WTC11 (cell line): ENCODE results near the gene MED13. TPM values are rescaled to one million over a fixed set of nuclear protein-coding genes. Genes with fewer than 3 reads are reported as not detected.

Experiments
- ATAC-seq: fragments of 200-7000 bp; cut with Tn5 transposase; 2 replicates; pipeline ENCODE4 v1.10.0; 2021; ENCODE audit warnings: mild to moderate bottlenecking, moderate library complexity
- CTCF ChIA-PET: fragments of 300-600 bp; sonication (Branson Sonifier 250); formaldehyde crosslinking; loops from one replicate; lab custom pipeline; 2021; ENCODE audit warnings: antibody characterized with exemption; lab: Charles Lee
- POLR2A ChIA-PET: fragments of 350-600 bp; sonication (Branson Sonifier 250); formaldehyde crosslinking; loops from one replicate; lab custom pipeline; 2021; ENCODE audit warnings: antibody characterized with exemption; lab: Charles Lee
- DNase-seq: peaks from one replicate; pipeline ENCODE4 v3.0.0; 2021; ENCODE audit warnings: low spot score
- H3K27ac Mint-ChIP-seq: 2 replicates; pipeline ENCODE4 v1.8.0; 2021; ENCODE audit warnings: mixed read lengths
- H3K27me3 Mint-ChIP-seq: 2 replicates; pipeline ENCODE4 v1.8.0; 2021; ENCODE audit warnings: low read depth, mild to moderate bottlenecking, moderate library complexity, mixed read lengths
- H3K36me3 Mint-ChIP-seq: 2 replicates; pipeline ENCODE4 v1.8.0; 2021; ENCODE audit warnings: mixed read lengths
- H3K4me1 Mint-ChIP-seq: 2 replicates; pipeline ENCODE4 v1.8.0; 2022; ENCODE audit warnings: mixed read lengths
- H3K4me3 Mint-ChIP-seq: 2 replicates; pipeline ENCODE4 v1.8.0; 2021; ENCODE audit warnings: mild to moderate bottlenecking, moderate library complexity, mixed read lengths
- H3K9me3 Mint-ChIP-seq: 2 replicates; pipeline ENCODE4 v1.8.0; 2021; ENCODE audit warnings: mixed read lengths
- ELF4 ChIP-seq: sonication (generic); formaldehyde crosslinking; IDR thresholded peaks from 2 replicates; pipeline ENCODE4 v1.8.1; 2022; ENCODE audit warnings: low read depth, mild to moderate bottlenecking, moderate library complexity, missing genetic modification reagents
- EMX1 ChIP-seq: fragments of 250-450 bp; sonication (Bioruptor Pico); IDR thresholded peaks from 2 replicates; pipeline ENCODE4 v1.8.0; 2021; ENCODE audit warnings: mild to moderate bottlenecking
- FOXJ3 ChIP-seq: sonication (generic); formaldehyde crosslinking; IDR thresholded peaks from 2 replicates; pipeline ENCODE4 v1.9.0; 2021; ENCODE audit warnings: missing genetic modification reagents, mild to moderate bottlenecking, borderline replicate concordance
- FOXK1 ChIP-seq: sonication (generic); formaldehyde crosslinking; IDR thresholded peaks from 2 replicates; pipeline ENCODE4 v1.8.0; 2022; ENCODE audit warnings: mild to moderate bottlenecking, moderate library complexity, missing genetic modification reagents
- GABPB1 ChIP-seq: sonication (generic); formaldehyde crosslinking; IDR thresholded peaks from 2 replicates; pipeline ENCODE4 v1.8.1; 2023; ENCODE audit warnings: mild to moderate bottlenecking, missing genetic modification reagents
- GRHL2 ChIP-seq: fragments of 250-450 bp; sonication (Bioruptor Pico); IDR thresholded peaks from 2 replicates; pipeline ENCODE4 v1.8.0; 2022; ENCODE audit warnings: mild to moderate bottlenecking, moderate library complexity; ENCODE audit not compliant: insufficient replicate concordance, severe bottlenecking
- IRF2 ChIP-seq: sonication (generic); formaldehyde crosslinking; IDR thresholded peaks from 2 replicates; pipeline ENCODE4 v1.8.0; 2022; ENCODE audit warnings: low read depth, missing genetic modification reagents, borderline replicate concordance
- JAZF1 ChIP-seq: fragments of 250-450 bp; sonication (Bioruptor Pico); IDR thresholded peaks from 2 replicates; pipeline ENCODE4 v1.9.0; 2021; ENCODE audit warnings: moderate library complexity, mild to moderate bottlenecking, inconsistent platforms
- MXD4 ChIP-seq: fragments of 250-450 bp; sonication (Bioruptor Pico); IDR thresholded peaks from 2 replicates; pipeline ENCODE4 v1.8.0; 2021; ENCODE audit warnings: mild to moderate bottlenecking, moderate library complexity, borderline replicate concordance
- NFE2L1 ChIP-seq: sonication (generic); formaldehyde crosslinking; IDR thresholded peaks from 2 replicates; pipeline ENCODE4 v1.8.1; 2023; ENCODE audit warnings: missing genetic modification reagents
- NFYB ChIP-seq: sonication (generic); formaldehyde crosslinking; conservative IDR thresholded peaks from 2 replicates; pipeline ENCODE4 v1.8.0; 2022; ENCODE audit warnings: low read depth, missing genetic modification reagents
- RELA ChIP-seq: sonication (generic); formaldehyde crosslinking; IDR thresholded peaks from 2 replicates; pipeline ENCODE4 v1.8.1; 2022; ENCODE audit warnings: missing genetic modification reagents, mild to moderate bottlenecking, borderline replicate concordance
- ZNF263 ChIP-seq: sonication (generic); formaldehyde crosslinking; IDR thresholded peaks from 2 replicates; pipeline ENCODE4 v1.8.1; 2022; ENCODE audit warnings: low read depth, mild to moderate bottlenecking, moderate library complexity, missing genetic modification reagents
- ZNF423 ChIP-seq: fragments of 250-450 bp; sonication (Bioruptor Pico); IDR thresholded peaks from 2 replicates; pipeline ENCODE4 v2.1.2; 2022; ENCODE audit warnings: mild to moderate bottlenecking, moderate library complexity
- total RNA-seq: library from RNA; stranded (reverse); gene quantifications from 3 replicates; pipeline ENCODE4 v1.2.3, GENCODE V29; 2021
- TF ChIP-seq, protein P1 (sequence below): sonication (generic); formaldehyde crosslinking; IDR thresholded peaks from 2 replicates; pipeline ENCODE4 v1.8.1; 2022; ENCODE audit warnings: mild to moderate bottlenecking, moderate library complexity, missing genetic modification reagents
- TF ChIP-seq, protein P2 (sequence below): sonication (generic); formaldehyde crosslinking; IDR thresholded peaks from 2 replicates; pipeline ENCODE4 v1.8.1; 2022; ENCODE audit warnings: mild to moderate bottlenecking, missing genetic modification reagents, moderate library complexity, borderline replicate concordance
- TF ChIP-seq, protein P3 (sequence below): fragments of 250-450 bp; sonication (Bioruptor Pico); IDR thresholded peaks from 2 replicates; pipeline ENCODE4 v2.1.2; 2022; ENCODE audit warnings: mild to moderate bottlenecking, moderate library complexity
- TF ChIP-seq, protein P4 (sequence below): fragments of 250-450 bp; sonication (Bioruptor Pico); IDR thresholded peaks from 2 replicates; pipeline ENCODE4 v1.9.0; 2021; ENCODE audit warnings: mild to moderate bottlenecking
- TF ChIP-seq, protein P5 (sequence below): fragments of 250-450 bp; sonication (Bioruptor Pico); conservative IDR thresholded peaks from 2 replicates; pipeline ENCODE4 v1.9.0; 2021; ENCODE audit warnings: mild to moderate bottlenecking
- TF ChIP-seq, protein P6 (sequence below): sonication (generic); formaldehyde crosslinking; IDR thresholded peaks from 2 replicates; pipeline ENCODE4 v1.8.0; 2022; ENCODE audit warnings: mild to moderate bottlenecking, missing genetic modification reagents

MED13 gene
- total RNA-seq, 1 experiment from 2014 or later, result 39.7 TPM

DNA sequence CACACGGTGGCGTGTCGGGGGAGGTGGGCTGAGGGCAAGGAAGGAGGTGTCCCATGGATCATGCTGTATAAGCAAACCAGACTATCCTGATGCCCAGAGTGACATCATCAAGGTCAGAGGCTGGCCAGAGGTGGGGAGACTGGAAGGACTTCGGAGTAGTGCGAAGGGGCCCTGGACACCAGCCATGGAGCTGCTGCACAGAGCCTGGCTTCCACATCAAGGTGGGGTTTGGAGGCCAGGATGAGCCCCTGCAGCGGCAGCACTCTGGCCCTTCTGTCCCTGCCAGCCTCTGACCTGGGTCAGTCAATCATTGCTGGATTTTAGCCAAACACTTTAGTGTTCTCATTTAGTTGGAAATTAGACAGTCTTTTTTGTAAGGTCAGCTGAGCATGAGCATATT is 34.8 kb downstream of the MED13 start:
- no peak overlapping the region for H3K27ac Mint-ChIP-seq
- H3K9me3 Mint-ChIP-seq, result no peaks in the 10 kb centered on the region
- ATAC-seq (no peak), DNase-seq (no peak)
- no peak overlapping the region for H3K4me3 Mint-ChIP-seq
- CTCF ChIA-PET, result no interaction called here
- POLR2A ChIA-PET, result no interaction called here
- no peaks in the 10 kb centered on the region for H3K27me3 Mint-ChIP-seq
- H3K4me1 Mint-ChIP-seq, result peaks cover 17% of the 10 kb centered on the region
- peaks cover 76% of the 10 kb centered on the region for H3K36me3 Mint-ChIP-seq
- TF ChIP-seq ZNF423 (no peak), RELA (no peak), GABPB1 (no peak)

DNA sequence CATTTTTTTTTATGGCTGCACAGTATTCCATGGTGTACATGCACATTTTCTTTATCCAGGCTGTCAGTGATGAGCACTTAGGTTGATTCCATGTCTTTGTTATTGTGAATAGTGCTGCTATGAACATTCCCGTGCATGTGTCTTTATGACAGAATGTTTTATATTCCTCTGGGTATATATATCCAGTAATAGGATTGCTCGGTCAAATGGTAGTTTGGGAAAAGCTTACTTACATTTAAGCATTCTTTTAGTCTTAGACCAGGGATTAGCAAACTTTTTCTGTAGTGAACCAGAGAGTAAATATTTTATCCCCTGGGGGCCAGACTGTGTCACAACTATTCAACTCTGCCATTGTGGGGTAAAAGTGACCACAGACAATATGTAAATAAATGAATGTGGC is 40.2 kb downstream of the MED13 start:
- H3K36me3 Mint-ChIP-seq, result peaks cover 74% of the 10 kb centered on the region
- TF ChIP-seq, protein P1, sequence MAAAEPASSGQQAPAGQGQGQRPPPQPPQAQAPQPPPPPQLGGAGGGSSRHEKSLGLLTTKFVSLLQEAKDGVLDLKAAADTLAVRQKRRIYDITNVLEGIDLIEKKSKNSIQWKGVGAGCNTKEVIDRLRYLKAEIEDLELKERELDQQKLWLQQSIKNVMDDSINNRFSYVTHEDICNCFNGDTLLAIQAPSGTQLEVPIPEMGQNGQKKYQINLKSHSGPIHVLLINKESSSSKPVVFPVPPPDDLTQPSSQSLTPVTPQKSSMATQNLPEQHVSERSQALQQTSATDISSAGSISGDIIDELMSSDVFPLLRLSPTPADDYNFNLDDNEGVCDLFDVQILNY (CRISPR knock-in tag), result no peak
- TF ChIP-seq EMX1 (CRISPR knock-in tag) (no peak), ZNF263 (CRISPR knock-in tag) (no peak)
- TF ChIP-seq, all 79 proteins: peak for 0
- ATAC-seq, result no peak
- ChIA-PET CTCF (interaction anchor here (2.4 kb wide), 1 partner anchor 85 kb away, joined by 10 read pairs; no protein-coding TSS in a partner anchor), POLR2A (no interaction called here)
- H3K27ac Mint-ChIP-seq, result no peak overlapping the region
- H3K9me3 Mint-ChIP-seq, result peaks cover 5% of the 10 kb centered on the region; the same call in 1 of the 2 replicates
- H3K27me3 Mint-ChIP-seq, result no peaks in the 10 kb centered on the region
- DNase-seq, result no peak
- H3K4me3 Mint-ChIP-seq, result no peak overlapping the region
- H3K4me1 Mint-ChIP-seq, result peaks cover 17% of the 10 kb centered on the region

DNA sequence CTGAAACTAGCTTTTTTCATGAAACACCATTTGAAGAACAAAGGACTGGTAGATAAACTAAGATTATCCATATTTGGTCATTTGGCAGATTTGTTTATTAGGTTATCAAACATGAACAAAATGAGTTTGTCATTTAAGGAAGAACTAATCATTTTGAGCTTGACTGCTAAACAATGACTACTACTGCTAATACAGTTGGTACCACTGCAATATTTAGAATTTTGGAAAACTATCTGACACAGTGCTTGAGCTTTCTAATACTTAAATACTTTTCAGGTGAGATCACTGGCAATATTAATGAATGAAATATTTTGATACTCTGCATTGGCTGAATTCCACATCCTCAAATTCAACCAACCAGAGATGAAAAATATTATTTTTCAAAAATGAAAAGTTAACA is 47.2 kb downstream of the MED13 start:
- POLR2A ChIA-PET, result no interaction called here
- H3K9me3 Mint-ChIP-seq, result peaks cover 10% of the 10 kb centered on the region; the same call in 1 of the 2 replicates

DNA sequence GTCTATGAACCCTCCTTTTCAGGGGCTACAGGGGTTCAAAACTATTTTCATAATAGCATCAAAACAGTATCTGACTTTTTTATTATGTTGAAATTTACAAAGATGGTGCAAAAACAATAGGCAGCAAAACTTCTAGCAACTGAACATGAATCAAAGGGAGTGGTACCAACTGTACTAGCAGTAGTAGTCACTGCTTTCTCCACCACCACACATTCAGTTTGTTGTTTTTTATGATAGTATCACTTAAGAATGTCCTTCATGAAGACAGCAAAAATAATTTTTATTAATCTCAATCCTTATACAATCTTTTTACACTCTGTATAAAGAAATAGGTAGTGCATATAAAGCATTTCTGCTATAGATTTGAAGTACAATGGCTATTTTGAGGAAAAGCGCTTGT is 47.6 kb downstream of the MED13 start:
- no peaks in the 10 kb centered on the region for H3K4me1 Mint-ChIP-seq
- H3K36me3 Mint-ChIP-seq, result peaks cover 60% of the 10 kb centered on the region
- ChIA-PET POLR2A (no interaction called here), CTCF (no interaction called here)
- no peaks in the 10 kb centered on the region for H3K27me3 Mint-ChIP-seq
- peaks cover 10% of the 10 kb centered on the region; the same call in 1 of the 2 replicates for H3K9me3 Mint-ChIP-seq
- H3K27ac Mint-ChIP-seq, result no peak overlapping the region
- ATAC-seq, result no peak
- DNase-seq, result no peak
- no peak overlapping the region for H3K4me3 Mint-ChIP-seq
- TF ChIP-seq JAZF1 (CRISPR knock-in tag) (no peak), MXD4 (CRISPR knock-in tag) (no peak), GRHL2 (CRISPR knock-in tag) (no peak), NFYB (no peak), ELF4 (CRISPR knock-in tag) (no peak), IRF2 (CRISPR knock-in tag) (no peak)
- TF ChIP-seq, protein P2, sequence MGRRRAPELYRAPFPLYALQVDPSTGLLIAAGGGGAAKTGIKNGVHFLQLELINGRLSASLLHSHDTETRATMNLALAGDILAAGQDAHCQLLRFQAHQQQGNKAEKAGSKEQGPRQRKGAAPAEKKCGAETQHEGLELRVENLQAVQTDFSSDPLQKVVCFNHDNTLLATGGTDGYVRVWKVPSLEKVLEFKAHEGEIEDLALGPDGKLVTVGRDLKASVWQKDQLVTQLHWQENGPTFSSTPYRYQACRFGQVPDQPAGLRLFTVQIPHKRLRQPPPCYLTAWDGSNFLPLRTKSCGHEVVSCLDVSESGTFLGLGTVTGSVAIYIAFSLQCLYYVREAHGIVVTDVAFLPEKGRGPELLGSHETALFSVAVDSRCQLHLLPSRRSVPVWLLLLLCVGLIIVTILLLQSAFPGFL (CRISPR knock-in tag), result no peak
- TF ChIP-seq, protein P3, sequence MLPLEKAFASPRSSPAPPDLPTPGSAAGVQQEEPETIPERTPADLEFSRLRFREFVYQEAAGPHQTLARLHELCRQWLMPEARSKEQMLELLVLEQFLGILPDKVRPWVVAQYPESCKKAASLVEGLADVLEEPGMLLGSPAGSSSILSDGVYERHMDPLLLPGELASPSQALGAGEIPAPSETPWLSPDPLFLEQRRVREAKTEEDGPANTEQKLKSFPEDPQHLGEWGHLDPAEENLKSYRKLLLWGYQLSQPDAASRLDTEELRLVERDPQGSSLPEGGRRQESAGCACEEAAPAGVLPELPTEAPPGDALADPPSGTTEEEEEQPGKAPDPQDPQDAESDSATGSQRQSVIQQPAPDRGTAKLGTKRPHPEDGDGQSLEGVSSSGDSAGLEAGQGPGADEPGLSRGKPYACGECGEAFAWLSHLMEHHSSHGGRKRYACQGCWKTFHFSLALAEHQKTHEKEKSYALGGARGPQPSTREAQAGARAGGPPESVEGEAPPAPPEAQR (CRISPR knock-in tag), result no peak

More for the DNA sequence above, 47.2 kb downstream of the MED13 start:
- CTCF ChIA-PET, result no interaction called here
- TF ChIP-seq, protein P3 (CRISPR knock-in tag), result no peak
- TF ChIP-seq NFE2L1 (no peak), FOXK1 (CRISPR knock-in tag) (no peak), FOXJ3 (CRISPR knock-in tag) (no peak)
- TF ChIP-seq, protein P4, sequence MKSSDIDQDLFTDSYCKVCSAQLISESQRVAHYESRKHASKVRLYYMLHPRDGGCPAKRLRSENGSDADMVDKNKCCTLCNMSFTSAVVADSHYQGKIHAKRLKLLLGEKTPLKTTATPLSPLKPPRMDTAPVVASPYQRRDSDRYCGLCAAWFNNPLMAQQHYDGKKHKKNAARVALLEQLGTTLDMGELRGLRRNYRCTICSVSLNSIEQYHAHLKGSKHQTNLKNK (CRISPR knock-in tag), result no peak
- TF ChIP-seq, protein P5, sequence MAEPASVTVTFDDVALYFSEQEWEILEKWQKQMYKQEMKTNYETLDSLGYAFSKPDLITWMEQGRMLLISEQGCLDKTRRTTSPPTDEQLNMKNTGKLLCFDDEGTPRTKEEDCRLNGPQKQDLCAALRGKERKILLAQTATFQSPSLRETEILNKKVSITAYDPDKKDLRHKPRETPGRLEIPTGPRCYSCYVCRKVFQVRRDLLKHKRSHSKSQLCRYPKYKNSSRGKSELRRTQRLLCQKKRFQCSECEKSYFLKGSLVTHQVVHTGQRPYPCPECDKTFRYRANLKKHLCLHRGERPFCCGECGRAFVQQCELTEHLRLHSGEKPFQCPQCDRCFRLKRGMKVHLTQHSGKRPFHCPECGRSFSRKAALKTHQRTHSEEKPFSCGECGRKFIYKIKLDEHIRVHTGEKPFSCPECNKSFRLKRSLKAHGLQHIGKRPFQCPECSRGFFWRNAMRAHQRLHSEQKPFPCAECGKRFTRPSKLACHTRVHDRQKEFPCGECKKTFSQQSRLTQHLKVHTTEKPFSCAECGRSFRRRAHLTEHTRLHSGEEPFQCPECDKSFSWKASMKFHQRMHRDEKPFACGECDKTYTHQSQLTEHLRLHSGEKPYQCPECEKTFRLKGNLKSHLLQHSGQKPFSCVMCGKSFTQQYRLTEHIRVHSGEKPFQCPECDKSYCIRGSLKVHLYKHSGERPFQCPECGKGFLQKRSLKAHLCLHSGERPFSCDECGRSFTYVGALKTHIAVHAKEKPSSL (CRISPR knock-in tag), result no peak
- TF ChIP-seq, protein P6, sequence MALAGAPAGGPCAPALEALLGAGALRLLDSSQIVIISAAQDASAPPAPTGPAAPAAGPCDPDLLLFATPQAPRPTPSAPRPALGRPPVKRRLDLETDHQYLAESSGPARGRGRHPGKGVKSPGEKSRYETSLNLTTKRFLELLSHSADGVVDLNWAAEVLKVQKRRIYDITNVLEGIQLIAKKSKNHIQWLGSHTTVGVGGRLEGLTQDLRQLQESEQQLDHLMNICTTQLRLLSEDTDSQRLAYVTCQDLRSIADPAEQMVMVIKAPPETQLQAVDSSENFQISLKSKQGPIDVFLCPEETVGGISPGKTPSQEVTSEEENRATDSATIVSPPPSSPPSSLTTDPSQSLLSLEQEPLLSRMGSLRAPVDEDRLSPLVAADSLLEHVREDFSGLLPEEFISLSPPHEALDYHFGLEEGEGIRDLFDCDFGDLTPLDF (CRISPR knock-in tag), result no peak
- TF ChIP-seq, all 79 proteins: peak for 0
- ATAC-seq, result no peak
- Mint-ChIP-seq H3K27ac (no peak overlapping the region), H3K27me3 (no peaks in the 10 kb centered on the region), H3K4me3 (no peak overlapping the region), H3K36me3 (peaks cover 60% of the 10 kb centered on the region), H3K4me1 (no peaks in the 10 kb centered on the region)
- DNase-seq, result no peak
